Neural crest cell (in vitro differentiated cells): ENCODE results near the gene ZFY. TPM values are rescaled to one million over a fixed set of nuclear protein-coding genes. Genes with fewer than 3 reads are reported as not detected.

Source experiments
- DNase-seq: peaks from one replicate; pipeline ENCODE4 v3.0.0; 2021; ENCODE audit warnings: low read depth, mixed read lengths, low spot score
- H3K27ac Mint-ChIP-seq: one replicate; pipeline ENCODE4 v1.8.0; 2021; ENCODE audit warnings: mild to moderate bottlenecking, mixed read lengths; ENCODE audit not compliant: unreplicated experiment
- H3K27me3 Mint-ChIP-seq: 2 replicates; pipeline ENCODE4 v1.8.0; 2021; ENCODE audit warnings: low read depth, mild to moderate bottlenecking, mixed read lengths
- H3K36me3 Mint-ChIP-seq: 2 replicates; pipeline ENCODE4 v1.8.0; 2021; ENCODE audit warnings: low read depth, mild to moderate bottlenecking, mixed read lengths
- H3K4me1 Mint-ChIP-seq: 2 replicates; pipeline ENCODE4 v1.8.0; 2021; ENCODE audit warnings: mixed read lengths
- H3K4me3 Mint-ChIP-seq: one replicate; pipeline ENCODE4 v1.8.0; 2021; ENCODE audit warnings: mild to moderate bottlenecking, mixed read lengths
- H3K9me3 Mint-ChIP-seq: 2 replicates; pipeline ENCODE4 v1.8.0; 2021; ENCODE audit warnings: mixed read lengths
- total RNA-seq: library from RNA; stranded (reverse); gene quantifications from 2 replicates; pipeline ENCODE4 v1.2.1, GENCODE V29; 2021
- TF ChIP-seq, protein P1 (sequence below): fragments of 200-600 bp; sonication (generic); conservative IDR thresholded peaks from 2 replicates; pipeline ENCODE4 v1.5.0; 2021; ENCODE audit warnings: antibody characterized with exemption, mild to moderate bottlenecking

The ZFY gene
- total RNA-seq, 1 donor from 2014 or later: not detected

- no peak overlapping the region for H3K4me3 Mint-ChIP-seq
- no peak overlapping the region for H3K27ac Mint-ChIP-seq
- H3K27me3 Mint-ChIP-seq: no peaks in the 10 kb centered on the region
- TF ChIP-seq, protein P1, sequence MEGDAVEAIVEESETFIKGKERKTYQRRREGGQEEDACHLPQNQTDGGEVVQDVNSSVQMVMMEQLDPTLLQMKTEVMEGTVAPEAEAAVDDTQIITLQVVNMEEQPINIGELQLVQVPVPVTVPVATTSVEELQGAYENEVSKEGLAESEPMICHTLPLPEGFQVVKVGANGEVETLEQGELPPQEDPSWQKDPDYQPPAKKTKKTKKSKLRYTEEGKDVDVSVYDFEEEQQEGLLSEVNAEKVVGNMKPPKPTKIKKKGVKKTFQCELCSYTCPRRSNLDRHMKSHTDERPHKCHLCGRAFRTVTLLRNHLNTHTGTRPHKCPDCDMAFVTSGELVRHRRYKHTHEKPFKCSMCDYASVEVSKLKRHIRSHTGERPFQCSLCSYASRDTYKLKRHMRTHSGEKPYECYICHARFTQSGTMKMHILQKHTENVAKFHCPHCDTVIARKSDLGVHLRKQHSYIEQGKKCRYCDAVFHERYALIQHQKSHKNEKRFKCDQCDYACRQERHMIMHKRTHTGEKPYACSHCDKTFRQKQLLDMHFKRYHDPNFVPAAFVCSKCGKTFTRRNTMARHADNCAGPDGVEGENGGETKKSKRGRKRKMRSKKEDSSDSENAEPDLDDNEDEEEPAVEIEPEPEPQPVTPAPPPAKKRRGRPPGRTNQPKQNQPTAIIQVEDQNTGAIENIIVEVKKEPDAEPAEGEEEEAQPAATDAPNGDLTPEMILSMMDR: no peak
- DNase-seq: no peak
- no peaks in the 10 kb centered on the region for H3K36me3 Mint-ChIP-seq
- no peaks in the 10 kb centered on the region for H3K9me3 Mint-ChIP-seq
- H3K4me1 Mint-ChIP-seq: no peaks in the 10 kb centered on the region
Measured at GRCh38 chrY:2936436-2936750, 1.2 kb downstream of the ZFY start.

DNA sequence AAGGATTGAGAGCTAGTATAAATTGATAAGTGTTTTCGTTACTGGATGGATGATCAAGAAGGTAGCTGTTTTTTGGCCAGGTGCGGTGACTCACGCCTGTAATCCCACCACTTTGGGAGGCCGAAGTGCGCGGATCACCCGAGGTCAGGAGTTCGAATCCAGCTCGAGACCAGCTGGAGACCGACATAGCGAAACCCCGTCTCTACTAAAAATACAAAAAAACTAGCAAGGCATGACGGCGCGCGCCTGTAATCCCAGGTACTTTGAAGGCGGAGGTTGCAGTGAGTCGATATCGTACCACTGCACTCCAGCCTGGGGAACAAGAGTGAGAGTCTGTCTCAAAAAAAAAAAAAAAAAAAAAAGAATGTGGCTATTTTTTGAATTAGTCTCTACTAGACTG is 2.0 kb downstream of the ZFY start:
- TF ChIP-seq, protein P1: no peak
- H3K4me3 Mint-ChIP-seq: no peak overlapping the region
- H3K9me3 Mint-ChIP-seq: no peaks in the 10 kb centered on the region
- no peaks in the 10 kb centered on the region for H3K4me1 Mint-ChIP-seq
- H3K27me3 Mint-ChIP-seq: no peaks in the 10 kb centered on the region
- H3K27ac Mint-ChIP-seq: no peak overlapping the region
- no peak for DNase-seq
- H3K36me3 Mint-ChIP-seq: no peaks in the 10 kb centered on the region

DNA sequence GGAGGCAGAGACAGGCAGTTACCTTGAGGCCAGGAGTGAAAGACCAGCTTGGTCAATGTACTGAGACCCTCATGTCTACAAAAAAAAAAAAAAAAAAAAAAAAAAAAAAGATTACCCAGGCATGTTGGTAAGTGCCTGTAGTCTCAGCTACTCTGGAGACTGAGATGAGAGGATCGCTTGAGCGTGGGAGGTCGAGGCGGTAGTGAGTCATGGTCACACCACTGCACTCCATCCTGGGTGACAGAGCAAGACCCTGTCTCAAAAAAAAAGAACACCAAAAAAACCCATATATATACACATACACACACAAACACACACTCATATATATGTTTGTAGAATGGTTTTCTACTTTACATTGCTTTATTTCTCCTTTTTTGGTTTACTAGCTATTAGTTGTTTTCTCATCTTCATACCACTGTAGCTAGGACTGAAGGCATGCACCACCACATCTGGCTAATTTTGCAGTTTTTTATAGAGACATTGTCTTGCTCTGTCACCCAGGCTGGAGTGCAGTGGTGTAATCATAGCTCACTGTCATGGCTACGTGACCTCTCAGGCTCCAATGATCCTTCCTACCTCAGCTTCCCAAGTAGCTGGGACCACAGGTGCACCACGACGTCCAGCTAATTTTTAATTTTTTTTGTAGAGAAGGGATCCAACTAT is 14.5 kb downstream of the ZFY start:
- DNase-seq: no peak
- TF ChIP-seq, protein P1: no peak
- H3K4me1 Mint-ChIP-seq: no peaks in the 10 kb centered on the region
- no peak overlapping the region for H3K27ac Mint-ChIP-seq
- H3K36me3 Mint-ChIP-seq: no peaks in the 10 kb centered on the region
- H3K27me3 Mint-ChIP-seq: no peaks in the 10 kb centered on the region
- H3K4me3 Mint-ChIP-seq: no peak overlapping the region
- no peaks in the 10 kb centered on the region for H3K9me3 Mint-ChIP-seq

DNA sequence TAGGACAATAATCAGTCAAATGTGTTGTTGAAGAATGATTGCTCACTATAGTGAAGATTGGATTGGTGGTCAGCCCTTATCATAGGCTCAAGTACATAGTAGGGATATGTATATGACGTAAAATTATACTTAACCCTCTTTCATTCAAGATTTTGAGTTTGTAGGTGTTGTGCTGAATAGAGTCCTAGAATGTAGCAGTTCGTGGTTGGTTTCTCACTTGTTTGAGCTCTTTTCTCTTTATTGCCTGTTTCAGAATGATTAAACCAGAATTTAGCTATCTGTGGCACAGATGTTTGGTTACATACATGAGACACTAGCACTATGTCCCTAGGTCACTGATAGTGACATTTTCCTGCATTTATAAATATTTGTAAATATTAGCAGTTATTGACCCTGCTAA is 15.5 kb downstream of the ZFY start:
- H3K9me3 Mint-ChIP-seq: no peaks in the 10 kb centered on the region
- DNase-seq: no peak
- no peak overlapping the region for H3K27ac Mint-ChIP-seq
- no peaks in the 10 kb centered on the region for H3K36me3 Mint-ChIP-seq
- no peak overlapping the region for H3K4me3 Mint-ChIP-seq
- H3K27me3 Mint-ChIP-seq: no peaks in the 10 kb centered on the region
- TF ChIP-seq, protein P1: no peak
- no peaks in the 10 kb centered on the region for H3K4me1 Mint-ChIP-seq

- DNase-seq: no peak
- H3K4me3 Mint-ChIP-seq: no peak overlapping the region
- no peaks in the 10 kb centered on the region for H3K36me3 Mint-ChIP-seq
- no peaks in the 10 kb centered on the region for H3K27me3 Mint-ChIP-seq
- TF ChIP-seq, protein P1: no peak
- H3K9me3 Mint-ChIP-seq: no peaks in the 10 kb centered on the region
- no peaks in the 10 kb centered on the region for H3K4me1 Mint-ChIP-seq
- H3K27ac Mint-ChIP-seq: no peak overlapping the region
Measured at GRCh38 chrY:2952912-2953311, 17.7 kb downstream of the ZFY start.
